Aortic smooth muscle cell (primary cell): Measurements from ENCODE around the gene OR4K15. TPM values are rescaled to one million over a fixed set of nuclear protein-coding genes. Genes with fewer than 3 reads are reported as not detected.

Source experiments
- total RNA-seq: library from RNA; depleted of rRNA; stranded (reverse); fragments of >200 nt; gene quantifications from 2 replicates; pipeline ENCODE4 v1.2.3, GENCODE V29; 2014

Gene OR4K15
- not detected in 2 replicates for total RNA-seq

GRCh38 chr14:19975291-19975690, at the start of gene OR4K15:
TSS of gene OR4K15 (plus strand) at chr14:19975591. CDS start at chr14:19975591, 0 bp downstream.

GRCh38 chr14:19930617-19931016, 44.8 kb upstream of the OR4K15 start, which contains the start of gene OR4K1:
TSS of gene OR4K1 (plus strand) at chr14:19930917. CDS start at chr14:19935667, 4,750 bp downstream.

GRCh38 chr14:20001863-20002262, 26.5 kb downstream of the OR4K15 start, which contains the start of gene OR4Q2:
TSS of gene OR4Q2 (plus strand) at chr14:20002163.

GRCh38 chr14:20019257-20019865, 44.0 kb downstream of the OR4K15 start, which contains the start of gene OR4K14:
TSS of gene OR4K14 (minus strand) at chr14:20019307. CDS start at chr14:20015193, 4,114 bp downstream.

Other genes starting within 250 kb of the OR4K15 start
- not detected in 2 replicates for gene OR4Q3, start 232.0 kb upstream of the OR4K15 start, total RNA-seq
- gene OR4M1, start 202.1 kb upstream of the OR4K15 start, total RNA-seq = not detected in 2 replicates
- gene OR4N2, start 171.8 kb upstream of the OR4K15 start, total RNA-seq = not detected in 2 replicates
- gene OR4K2, start 100.4 kb upstream of the OR4K15 start, total RNA-seq = not detected in 2 replicates
- not detected in 2 replicates for gene OR4K5, start 55.0 kb upstream of the OR4K15 start, total RNA-seq
- not detected in 2 replicates for gene OR4K1, start 44.7 kb upstream of the OR4K15 start, total RNA-seq
- gene OR4Q2, start 26.6 kb downstream of the OR4K15 start, total RNA-seq = not detected in 2 replicates
- not detected in 2 replicates for gene OR4K14, start 43.7 kb downstream of the OR4K15 start, total RNA-seq
- gene OR4K13, start 60.4 kb downstream of the OR4K15 start, total RNA-seq = not detected in 2 replicates
- gene OR4L1, start 84.5 kb downstream of the OR4K15 start, total RNA-seq = not detected in 2 replicates
- not detected in 2 replicates for gene OR4K17, start 135.1 kb downstream of the OR4K15 start, total RNA-seq
- not detected in 2 replicates for gene OR4N5, start 163.2 kb downstream of the OR4K15 start, total RNA-seq
- gene OR11G2, start 215.3 kb downstream of the OR4K15 start, total RNA-seq = not detected in 2 replicates
- gene OR11H6, start 248.1 kb downstream of the OR4K15 start, total RNA-seq = not detected in 2 replicates